IPS-18c (cell line): Measurements from ENCODE around the gene MYH14.
A peak's percentile ranks its signal among the peaks of the same experiment; 100 is the strongest.

Experiments used
- H3K4me3 ChIP-seq: 2 replicates; pipeline ENCODE4 v1.7.0; 2013; ENCODE audit warnings: low read depth, mild to moderate bottlenecking, low read length, moderate library complexity; ENCODE audit not compliant: insufficient read depth
- H3K9me3 ChIP-seq: one replicate; pipeline ENCODE4 v1.6.1; 2013; ENCODE audit warnings: mild to moderate bottlenecking, low read length, moderate library complexity; ENCODE audit not compliant: control insufficient read depth, insufficient read depth

The MYH14 gene

GRCh38 chr19:50203281-50204080 is at the start of gene MYH14:
MYH14 (plus strand) TSS chr19:50203622; CDS start chr19:50210366, 6,744 bp downstream.
- peaks cover 3% of the 10 kb centered on the region for H3K9me3 ChIP-seq
- H3K4me3 ChIP-seq = peak within 1 kb of the TSS; percentile 50

GRCh38 chr19:50154529-50154928 is 48.9 kb upstream of the MYH14 start:
- Histone ChIP-seq H3K4me3 (no peak overlapping the region), H3K9me3 (peaks cover 9% of the 10 kb centered on the region)

GRCh38 chr19:50155520-50156109 is 47.8 kb upstream of the MYH14 start:
- no peak overlapping the region for H3K4me3 ChIP-seq
- peaks cover 4% of the 10 kb centered on the region for H3K9me3 ChIP-seq

GRCh38 chr19:50158577-50158976 is 44.8 kb upstream of the MYH14 start:
- Histone ChIP-seq H3K4me3 (no peak overlapping the region), H3K9me3 (peaks cover 2% of the 10 kb centered on the region)

DNA sequence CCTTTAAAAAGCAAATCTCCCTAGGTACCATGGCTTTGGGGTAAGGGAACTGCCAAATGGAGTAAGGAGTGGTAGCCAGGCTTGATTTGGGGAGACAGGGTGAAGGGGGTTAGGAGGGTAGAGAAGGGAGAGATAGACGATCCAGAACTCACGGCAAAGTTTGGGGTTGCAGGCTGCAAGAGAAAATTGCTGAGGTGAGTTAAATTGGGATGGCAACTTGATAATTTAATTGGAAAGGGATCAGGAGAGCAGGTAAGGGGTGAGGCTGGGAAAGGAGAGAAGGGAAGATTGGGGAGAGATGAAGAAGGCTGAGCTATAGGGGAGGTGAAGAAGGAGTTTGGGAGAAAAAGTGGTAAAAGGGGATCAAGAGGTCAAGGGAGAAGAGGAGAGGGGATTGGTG is 44.3 kb upstream of the MYH14 start:
- Histone ChIP-seq H3K4me3 (no peak overlapping the region), H3K9me3 (peaks cover 2% of the 10 kb centered on the region)

DNA sequence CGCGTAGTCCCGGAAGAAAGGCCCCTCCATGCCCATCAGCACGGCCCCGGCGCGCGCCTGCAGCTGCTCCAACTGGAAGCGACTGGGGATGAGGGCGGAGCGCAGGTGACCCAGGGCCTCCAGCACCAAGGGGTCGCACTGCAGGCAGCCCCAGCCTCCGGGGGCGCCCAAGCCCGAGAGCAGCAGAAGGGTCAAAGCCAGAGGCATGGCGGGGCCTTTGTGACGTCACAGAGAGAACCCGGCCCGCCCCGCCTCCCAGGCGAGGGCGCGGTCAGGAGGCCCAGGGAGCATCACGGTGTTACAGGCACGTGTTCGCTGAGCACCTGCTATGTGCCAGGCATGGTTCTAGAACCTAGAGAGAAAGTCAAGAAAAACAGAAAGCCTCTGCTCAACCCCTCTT is 40.4 kb upstream of the MYH14 start, which contains the start of gene IZUMO2:
Gene IZUMO2 (minus strand): TSS at position 294 of the 400 bp plus-strand sequence. CDS start 87 bp downstream, at position 207.
- peak within 1 kb of the TSS; percentile 24; the same call in 1 of the 2 replicates for H3K4me3 ChIP-seq
- H3K9me3 ChIP-seq = peaks cover 4% of the 10 kb centered on the region

GRCh38 chr19:50167314-50167721 is 36.1 kb upstream of the MYH14 start:
- H3K9me3 ChIP-seq = peaks cover 8% of the 10 kb centered on the region

GRCh38 chr19:50171752-50172151 is 31.7 kb upstream of the MYH14 start:
- Histone ChIP-seq H3K9me3 (peaks cover 6% of the 10 kb centered on the region), H3K4me3 (no peak overlapping the region)

More at GRCh38 chr19:50167314-50167721, 36.1 kb upstream of the MYH14 start:
- H3K4me3 ChIP-seq = no peak overlapping the region

GRCh38 chr19:50172726-50173125 is 30.7 kb upstream of the MYH14 start:
- peaks cover 6% of the 10 kb centered on the region for H3K9me3 ChIP-seq
- no peak overlapping the region for H3K4me3 ChIP-seq

GRCh38 chr19:50173127-50173526 is 30.3 kb upstream of the MYH14 start:
- no peak overlapping the region for H3K4me3 ChIP-seq
- H3K9me3 ChIP-seq = peaks cover 6% of the 10 kb centered on the region

- peaks cover 5% of the 10 kb centered on the region for H3K9me3 ChIP-seq
- H3K4me3 ChIP-seq = no peak overlapping the region
Observed at GRCh38 chr19:50174100-50174793, 29.2 kb upstream of the MYH14 start.

GRCh38 chr19:50175924-50176323 is 27.5 kb upstream of the MYH14 start:
- H3K4me3 ChIP-seq = no peak overlapping the region
- H3K9me3 ChIP-seq = no peaks in the 10 kb centered on the region

DNA sequence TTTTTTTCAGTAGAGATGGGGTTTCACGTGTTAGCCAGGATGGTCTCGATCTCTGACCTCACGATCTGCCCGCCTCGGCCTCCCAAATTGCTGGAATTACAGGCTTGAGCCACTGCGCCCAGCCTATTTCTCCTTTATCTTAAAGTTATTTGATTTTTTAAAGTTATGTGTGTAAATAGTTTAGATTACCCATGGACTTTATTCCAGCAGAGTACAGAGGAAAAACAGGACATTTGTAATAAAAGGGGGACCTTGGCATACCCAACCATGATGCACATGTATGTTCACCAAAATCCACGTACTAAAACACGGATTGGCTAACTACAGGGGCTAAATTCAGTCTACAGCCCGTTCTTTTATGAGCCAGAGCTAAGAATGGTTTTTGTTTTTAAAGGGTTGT is 26.6 kb upstream of the MYH14 start:
- Histone ChIP-seq H3K4me3 (no peak overlapping the region), H3K9me3 (no peaks in the 10 kb centered on the region)

GRCh38 chr19:50178320-50178719 is 25.1 kb upstream of the MYH14 start:
- H3K4me3 ChIP-seq = no peak overlapping the region

DNA sequence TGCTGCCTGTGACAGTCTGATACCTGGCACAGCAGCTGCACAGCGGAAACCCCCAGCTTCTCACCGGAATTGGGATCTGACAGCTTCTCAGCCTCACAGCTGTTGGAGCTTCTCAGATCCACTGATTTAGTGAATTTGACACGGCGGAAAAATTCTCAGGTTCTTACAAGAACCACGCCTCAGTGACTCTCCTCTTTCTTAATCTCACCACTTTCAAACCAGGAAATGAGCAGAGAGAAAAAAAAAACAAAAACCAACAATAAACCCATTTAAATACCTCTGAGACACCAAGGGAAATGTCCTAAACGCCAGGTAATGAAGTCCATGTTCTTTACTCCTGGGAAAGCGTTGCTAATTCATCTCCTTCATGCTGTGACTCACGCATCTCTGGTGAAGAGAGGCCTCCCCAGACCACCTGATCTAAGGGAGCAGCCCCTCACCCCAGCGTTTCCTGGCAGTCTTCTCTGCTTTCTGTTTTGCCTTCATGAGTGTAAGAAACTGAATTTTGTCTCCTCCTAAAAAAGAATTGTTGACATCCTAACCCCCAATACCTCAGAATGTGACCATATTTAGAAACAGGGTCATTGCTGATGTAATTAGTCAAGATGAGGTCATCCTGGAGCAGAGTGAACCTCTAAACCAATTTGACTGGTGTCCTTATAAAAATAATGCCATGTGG is 24.4 kb upstream of the MYH14 start:
- H3K4me3 ChIP-seq = no peak overlapping the region

More at GRCh38 chr19:50178320-50178719, 25.1 kb upstream of the MYH14 start:
- no peaks in the 10 kb centered on the region for H3K9me3 ChIP-seq

DNA sequence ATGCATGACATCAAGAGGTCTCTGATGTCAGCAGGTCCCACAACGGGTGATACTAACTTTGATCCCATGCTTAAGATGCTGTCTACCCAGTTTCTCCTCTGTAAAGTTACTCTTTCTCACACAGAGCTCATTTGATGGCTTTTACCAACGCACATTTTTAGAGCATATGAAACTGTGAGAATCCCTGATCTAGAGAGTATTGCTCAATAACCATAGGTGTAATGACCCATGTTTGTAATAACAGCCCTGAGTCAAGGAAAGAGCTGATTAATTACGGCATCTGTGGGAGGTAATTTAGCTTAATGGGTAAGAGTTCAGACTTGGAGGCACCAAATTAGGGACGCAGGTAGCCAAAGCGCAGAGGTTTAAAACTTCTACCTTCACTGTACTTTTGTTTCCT is 22.3 kb upstream of the MYH14 start:
- Histone ChIP-seq H3K4me3 (no peak overlapping the region), H3K9me3 (peaks cover under 1% of the 10 kb centered on the region)

More for the DNA sequence above, 24.4 kb upstream of the MYH14 start:
- no peaks in the 10 kb centered on the region for H3K9me3 ChIP-seq

- Histone ChIP-seq H3K4me3 (no peak overlapping the region), H3K9me3 (peaks cover 6% of the 10 kb centered on the region)
Observed at GRCh38 chr19:50184196-50184595, 19.2 kb upstream of the MYH14 start.
